NCI-H2196 treated with DMSO at 0.1 percent for 48 hours (cell line): Measurements from ENCODE around the gene ACTR3C.
"Not testable (repeated sequence)": the region's sequence is repeated elsewhere in the genome, so short reads cannot be mapped to it uniquely, and the experiment has no call there.

Source experiments
- DNase-seq: peaks from one replicate; lab custom pipeline; 2025; ENCODE audit not compliant: unreplicated experiment; lab: John Stamatoyannopoulos, UW

The ACTR3C gene

DNA sequence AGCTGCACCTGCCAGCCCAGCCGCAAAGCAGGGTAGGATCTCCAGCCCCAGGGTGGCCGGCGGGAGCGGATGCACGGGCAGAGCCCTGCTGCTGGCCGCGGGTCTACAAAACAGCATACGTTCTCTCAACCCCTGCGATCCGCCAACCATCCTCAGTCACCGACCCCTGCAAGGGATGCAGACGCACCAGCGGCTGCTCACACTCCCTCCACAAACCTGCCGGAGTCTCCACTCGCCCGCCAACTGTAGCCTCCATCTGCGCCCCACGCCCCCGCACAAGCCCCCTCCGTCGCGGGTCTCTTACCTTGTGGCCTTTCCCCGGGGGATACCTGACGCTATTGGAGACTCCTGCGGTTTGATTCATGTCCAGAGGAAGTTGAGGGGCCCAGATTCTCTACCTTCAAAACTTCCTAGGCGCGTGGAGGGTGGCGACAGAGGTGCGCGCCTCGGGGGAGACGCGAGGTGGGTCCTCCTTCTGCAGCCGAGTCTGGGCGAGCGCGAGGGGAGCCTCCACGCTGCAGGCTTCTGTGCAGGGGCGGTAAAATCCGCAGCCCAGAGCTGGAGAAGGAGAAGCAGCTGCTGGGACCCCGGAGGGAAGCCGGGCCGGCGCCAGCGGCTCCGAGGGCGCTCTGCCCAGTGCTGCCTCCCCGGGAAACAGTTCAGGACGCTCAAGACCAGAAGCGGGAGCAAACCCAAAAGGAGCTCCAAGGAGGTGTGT, 103.2 kb downstream of the ACTR3C start:
- DNase-seq: not testable (repeated sequence)

DNA sequence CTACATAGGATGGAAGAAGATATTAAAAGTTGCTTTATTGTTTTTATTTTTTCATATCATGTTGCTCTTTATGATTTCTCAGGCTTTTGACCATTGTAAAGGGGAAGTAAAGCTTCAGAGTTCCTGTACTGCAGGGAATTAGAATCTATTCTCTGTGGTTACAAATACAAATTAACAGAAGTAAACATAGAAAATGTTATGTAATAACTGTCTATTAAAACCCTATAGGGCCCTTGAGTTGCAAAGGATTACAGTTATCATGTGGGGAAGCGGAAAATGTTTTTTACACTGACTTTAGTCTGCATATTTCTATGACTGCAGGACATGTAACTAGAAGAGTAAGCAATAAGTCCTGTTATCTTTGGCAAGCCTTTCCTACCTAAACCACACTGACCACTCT, 116.5 kb downstream of the ACTR3C start:
- DNase-seq: not testable (repeated sequence)

DNA sequence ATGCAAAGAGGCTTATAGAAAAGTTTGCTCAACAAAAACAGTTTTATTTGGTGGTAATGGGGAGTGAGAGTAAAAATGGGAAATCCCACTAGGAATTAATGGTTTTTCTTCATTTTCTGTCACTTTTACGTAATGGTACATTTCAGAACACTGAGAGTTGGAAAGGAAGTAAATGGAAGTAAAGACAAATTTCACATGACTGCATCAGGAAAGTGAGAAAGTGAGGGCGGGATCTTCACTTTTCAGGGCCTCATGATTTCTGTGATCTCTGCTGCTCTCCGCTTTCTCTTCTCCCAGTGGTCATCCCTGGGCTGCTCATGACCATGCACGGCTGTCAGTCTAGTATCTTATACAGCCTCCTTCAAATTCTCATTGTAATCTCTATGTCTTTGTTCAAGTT, 117.5 kb downstream of the ACTR3C start:
- not testable (repeated sequence) for DNase-seq

DNA sequence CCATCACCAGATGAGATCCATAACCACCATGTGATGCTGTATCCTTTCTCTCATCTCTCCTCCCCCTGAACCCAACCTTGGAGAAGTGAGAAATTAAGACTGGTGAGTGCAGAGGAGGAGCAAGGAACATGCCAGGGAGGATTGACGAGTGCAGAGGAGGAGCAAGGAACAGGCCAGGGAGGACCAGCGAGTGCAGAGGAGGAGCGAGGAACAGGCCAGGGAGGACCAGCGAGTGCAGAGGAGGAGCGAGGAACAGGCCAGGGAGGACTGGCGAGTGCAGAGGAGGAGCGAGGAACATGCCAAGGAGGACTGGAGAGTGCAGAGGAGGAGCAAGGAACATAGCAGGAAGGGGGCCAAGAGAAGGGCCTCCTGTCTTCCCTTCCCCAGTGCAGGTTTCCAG, 118.8 kb downstream of the ACTR3C start:
- not testable (repeated sequence) for DNase-seq

DNA sequence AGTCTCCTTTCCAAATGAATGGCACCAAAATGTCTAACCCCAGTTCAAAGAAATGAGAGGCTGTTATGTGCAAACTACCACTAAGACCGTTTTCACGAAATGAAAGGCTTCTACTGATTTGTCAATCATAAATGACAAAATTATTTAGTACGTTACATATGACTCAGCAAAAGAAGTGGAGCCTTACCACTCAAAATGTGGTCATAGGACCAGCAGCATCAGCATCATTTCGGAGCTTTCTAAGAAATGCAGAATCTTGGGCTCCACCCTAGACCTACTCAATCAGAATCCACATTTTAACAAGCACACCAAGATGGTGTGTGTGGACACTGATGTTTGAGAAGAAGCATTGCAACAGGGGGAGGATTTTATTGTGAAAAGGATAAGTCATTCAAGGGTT, 120.5 kb downstream of the ACTR3C start:
- not testable (repeated sequence) for DNase-seq
